ENCODE results near the gene LRG1. TPM values are rescaled to one million over a fixed set of nuclear protein-coding genes. Genes with fewer than 3 reads are reported as not detected.

The LRG1 gene
- under 1 TPM; 0.64 to 0.75 (median 0.65) TPM for polyA plus RNA-seq (ENCODE audit: insufficient read length in 3 of 3)
- long read RNA-seq, donor 1, result 0 reads
- long read RNA-seq, donor 2, partial matches to known transcripts, result 0 of 1 reads
- long read RNA-seq, donor 2, other reads (novel, unspliced or antisense), result 0 of 1 reads
- long read RNA-seq, donor 3, partial matches to known transcripts, result 0 of 4 reads
- long read RNA-seq, donor 3, other reads (novel, unspliced or antisense), result 0 of 4 reads
- long read RNA-seq, donor 4, partial matches to known transcripts, result 0 of 1 reads
- long read RNA-seq, donor 4, other reads (novel, unspliced or antisense), result 0 of 1 reads
- long read RNA-seq, donor 5, result 0 reads
- long read RNA-seq, donor 6, result 0 reads
- long read RNA-seq, donor 7, partial matches to known transcripts, result 0 of 1 reads
- long read RNA-seq, donor 7, other reads (novel, unspliced or antisense), result 0 of 1 reads
- long read RNA-seq, donor 8, result 0 reads
- long read RNA-seq, donor 9, result 0 reads
- long read RNA-seq, donor 10, partial matches to known transcripts, result 0 of 1 reads
- long read RNA-seq, donor 10, other reads (novel, unspliced or antisense), result 0 of 1 reads
- long read RNA-seq, donor 11, result 0 reads
- long read RNA-seq, donor 12, result 0 reads
- long read RNA-seq, donor 13, result 0 reads
- long read RNA-seq, donor 14, partial matches to known transcripts, result 0 of 1 reads
- long read RNA-seq, donor 14, other reads (novel, unspliced or antisense), result 0 of 1 reads
- long read RNA-seq, donor 15, result 0 reads
- long read RNA-seq, donor 16, partial matches to known transcripts, result 0 of 2 reads
- long read RNA-seq, donor 16, other reads (novel, unspliced or antisense), result 0 of 2 reads

GRCh38 chr19:4539693-4540581, at the start of gene LRG1:
LRG1 (minus strand) TSS chr19:4540036; CDS start chr19:4540013, 23 bp downstream.
- DNase-seq (ENCODE audit: extremely low read depth in 1 of 11, low read depth in 9 of 11, low spot score in 4 of 11), result peak in 1 of 11 donors; percentile 17

- no peak for DNase-seq (ENCODE audit: extremely low read depth in 1 of 11, low read depth in 9 of 11, low spot score in 4 of 11)
These were observed 48.5 kb upstream of the LRG1 start for GRCh38 chr19:4588291-4588761.

GRCh38 chr19:4587527-4587926, 47.7 kb upstream of the LRG1 start:
- no peak for DNase-seq (ENCODE audit: extremely low read depth in 1 of 11, low read depth in 9 of 11, low spot score in 4 of 11)

GRCh38 chr19:4586691-4587090, 46.9 kb upstream of the LRG1 start:
- DNase-seq (ENCODE audit: extremely low read depth in 1 of 11, low read depth in 9 of 11, low spot score in 4 of 11), result no peak

GRCh38 chr19:4586245-4586644, 46.4 kb upstream of the LRG1 start:
- no peak for DNase-seq (ENCODE audit: extremely low read depth in 1 of 11, low read depth in 9 of 11, low spot score in 4 of 11)

- no peak for DNase-seq (ENCODE audit: extremely low read depth in 1 of 11, low read depth in 9 of 11, low spot score in 4 of 11)
These were observed 45.7 kb upstream of the LRG1 start for GRCh38 chr19:4585556-4585955.

GRCh38 chr19:4584670-4585460, 45.0 kb upstream of the LRG1 start:
- no peak for DNase-seq (ENCODE audit: extremely low read depth in 1 of 11, low read depth in 9 of 11, low spot score in 4 of 11)

- no peak for DNase-seq (ENCODE audit: extremely low read depth in 1 of 11, low read depth in 9 of 11, low spot score in 4 of 11)
These were observed 44.3 kb upstream of the LRG1 start for GRCh38 chr19:4583961-4584669.

GRCh38 chr19:4582980-4583842, 43.4 kb upstream of the LRG1 start:
- DNase-seq (ENCODE audit: extremely low read depth in 1 of 11, low read depth in 9 of 11, low spot score in 4 of 11), result no peak

- no peak for DNase-seq (ENCODE audit: extremely low read depth in 1 of 11, low read depth in 9 of 11, low spot score in 4 of 11)
These were observed 42.1 kb upstream of the LRG1 start for GRCh38 chr19:4581666-4582553.

- DNase-seq (ENCODE audit: extremely low read depth in 1 of 11, low read depth in 9 of 11, low spot score in 4 of 11), result no peak
These were observed 41.3 kb upstream of the LRG1 start for GRCh38 chr19:4580961-4581665.

GRCh38 chr19:4580021-4580901, 40.4 kb upstream of the LRG1 start:
- DNase-seq (ENCODE audit: extremely low read depth in 1 of 11, low read depth in 9 of 11, low spot score in 4 of 11), result no peak

GRCh38 chr19:4579389-4579788, 39.6 kb upstream of the LRG1 start:
- no peak for DNase-seq (ENCODE audit: extremely low read depth in 1 of 11, low read depth in 9 of 11, low spot score in 4 of 11)

- DNase-seq (ENCODE audit: extremely low read depth in 1 of 11, low read depth in 9 of 11, low spot score in 4 of 11), result no peak
These were observed 38.9 kb upstream of the LRG1 start for GRCh38 chr19:4578552-4579248.
